DMS53 treated with DMSO at 0.1 percent for 48 hours (cell line): ENCODE results near the gene ARRDC2.
"Not testable (repeated sequence)": the region's sequence is repeated elsewhere in the genome, so short reads cannot be mapped to it uniquely, and the experiment has no call there.

ENCODE experiments used
- DNase-seq: peaks from one replicate; lab custom pipeline; 2025; ENCODE audit not compliant: unreplicated experiment; lab: John Stamatoyannopoulos, UW

The ARRDC2 gene

DNA sequence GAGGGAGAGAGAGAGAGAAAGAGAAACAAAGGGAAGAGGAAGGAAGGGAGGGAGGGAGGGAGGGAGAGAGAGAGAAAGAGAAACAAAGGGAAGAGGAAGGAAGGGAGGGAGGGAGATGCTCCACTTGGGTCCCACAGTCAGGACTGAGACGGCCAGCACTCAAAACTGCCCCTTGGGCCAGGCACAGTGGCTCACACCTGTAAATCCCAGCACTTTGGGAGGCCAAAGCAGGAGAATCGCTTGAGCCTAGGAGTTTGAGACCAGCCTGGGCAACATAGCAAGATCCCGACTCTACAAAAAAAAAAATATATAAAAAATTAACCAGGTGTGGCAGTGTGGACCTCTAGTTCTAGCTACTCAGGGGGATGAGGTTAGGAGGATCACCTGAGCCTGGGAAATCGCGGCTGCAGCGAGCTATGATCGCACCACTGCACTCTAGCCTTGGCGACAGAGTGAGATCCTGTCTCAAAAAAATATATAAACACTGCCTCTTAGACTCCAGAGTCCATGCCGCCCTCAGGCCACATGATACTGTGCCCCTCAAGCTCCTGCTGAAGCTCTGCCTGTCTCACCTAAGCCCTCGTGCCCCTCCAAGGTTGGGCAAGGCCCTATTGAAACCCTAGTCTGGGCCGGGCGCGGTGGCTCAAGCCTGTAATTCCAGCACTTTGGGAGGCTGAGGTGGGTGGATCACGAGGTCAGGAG is 8.4 kb downstream of the ARRDC2 start:
- no peak for DNase-seq

DNA sequence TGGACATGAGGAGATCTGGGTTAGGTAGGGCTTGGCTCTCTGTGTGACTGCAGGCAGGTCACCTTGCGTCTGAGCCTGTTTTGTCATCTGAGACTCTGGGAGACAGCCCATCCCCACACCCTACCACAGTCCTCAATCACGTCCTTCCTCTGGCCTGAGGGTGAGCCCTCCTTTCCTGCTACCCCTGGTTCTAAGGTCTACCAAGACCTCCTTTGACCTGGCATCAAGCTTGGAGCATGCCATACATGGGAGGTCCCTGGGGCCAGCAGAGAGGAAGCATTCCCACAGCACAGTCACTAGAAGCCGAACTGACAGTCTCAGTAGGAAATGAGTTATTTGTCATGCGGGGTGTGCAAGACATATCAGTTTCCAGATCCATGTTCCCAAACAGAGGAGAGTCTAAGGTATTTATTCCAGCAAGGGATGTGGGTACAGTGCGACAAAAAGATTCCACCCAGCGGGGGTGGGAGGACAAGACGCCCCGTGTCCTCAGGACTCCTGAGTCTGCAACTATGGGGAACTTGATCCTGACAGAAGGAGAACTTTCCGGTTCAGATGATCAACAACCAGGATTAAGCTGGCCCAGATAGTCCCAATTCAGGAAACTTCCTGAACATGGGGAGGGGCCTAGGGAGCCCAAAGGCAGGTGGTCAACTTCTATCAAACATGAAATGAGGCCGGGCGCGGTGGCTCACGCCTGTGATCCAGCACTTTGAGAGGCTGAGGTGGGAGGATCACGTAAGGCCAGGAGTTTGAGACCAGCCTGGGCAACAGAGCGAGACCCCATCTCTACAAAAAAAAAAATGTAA is 9.5 kb downstream of the ARRDC2 start:
- no peak for DNase-seq

DNA sequence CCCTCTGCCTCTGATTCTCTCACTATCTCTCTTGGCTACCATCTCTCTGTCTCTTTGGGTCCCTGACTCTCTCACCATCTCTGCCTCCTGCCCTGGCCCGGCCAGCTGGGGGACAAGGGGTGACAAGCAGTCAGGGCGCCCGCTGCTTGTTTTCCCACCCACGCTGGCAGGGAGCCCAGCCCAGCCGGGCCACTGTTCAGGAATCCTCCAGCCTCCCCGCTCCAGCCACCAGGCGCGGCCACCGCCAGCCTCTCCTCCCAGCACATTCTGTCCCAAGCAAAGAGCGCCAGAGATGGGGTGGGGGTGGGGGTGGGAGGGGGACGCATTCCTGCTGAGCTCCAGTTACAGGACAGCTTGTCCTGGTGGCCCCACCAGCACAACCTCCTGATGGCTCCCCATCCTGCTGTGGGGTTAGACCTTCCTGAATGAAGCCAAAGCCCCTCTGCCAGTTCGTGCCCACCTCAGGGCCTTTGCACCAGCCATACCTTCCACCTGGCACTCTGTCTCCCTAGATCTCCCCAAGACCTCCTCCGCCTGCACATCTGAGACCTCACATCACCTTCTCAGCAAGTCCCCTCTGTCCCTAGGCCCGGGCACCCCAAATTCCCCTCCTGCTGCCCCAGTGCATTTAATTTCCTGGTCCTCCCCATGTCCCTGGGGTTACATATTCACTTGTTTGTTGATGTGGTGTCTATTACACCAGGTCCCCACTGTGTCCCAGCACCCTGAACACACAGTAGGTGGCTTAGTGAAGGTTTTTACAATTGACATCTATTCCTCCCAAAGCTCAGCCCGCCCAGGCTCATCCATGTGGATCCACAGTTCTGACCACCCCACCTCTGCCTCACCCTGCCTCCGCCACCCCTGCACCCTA is 12.5 kb downstream of the ARRDC2 start:
- no peak for DNase-seq

DNA sequence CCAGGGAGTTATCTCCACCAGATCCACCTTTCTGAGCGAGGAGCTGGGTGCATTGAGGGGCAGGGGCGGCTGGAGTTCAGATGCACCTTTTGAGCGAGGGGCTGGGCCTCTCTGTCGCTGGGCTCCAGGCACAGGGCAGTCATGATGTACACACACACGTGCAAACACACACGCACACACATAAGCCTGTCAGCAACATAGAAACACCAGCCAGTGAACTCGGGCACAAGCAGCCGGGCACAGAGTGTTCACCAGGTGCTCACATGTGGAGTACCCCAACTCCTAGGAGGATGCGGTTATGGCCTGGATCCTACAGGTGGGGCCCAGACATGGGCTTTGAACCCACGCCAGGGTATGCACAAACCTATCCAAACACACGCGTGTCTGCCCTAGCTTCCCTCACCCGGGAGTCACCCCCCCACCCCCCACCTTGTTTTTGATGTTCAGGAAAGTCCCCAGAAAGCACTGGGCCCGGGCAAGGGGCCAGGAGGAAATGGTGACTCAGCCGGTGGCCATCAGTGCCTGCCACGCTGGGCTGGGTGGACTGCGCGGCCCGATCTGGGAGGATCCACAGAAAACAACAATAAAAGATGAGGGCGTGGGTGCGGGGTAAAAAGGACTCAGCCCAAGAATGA is 13.3 kb downstream of the ARRDC2 start:
- DNase-seq: peak; percentile 43

DNA sequence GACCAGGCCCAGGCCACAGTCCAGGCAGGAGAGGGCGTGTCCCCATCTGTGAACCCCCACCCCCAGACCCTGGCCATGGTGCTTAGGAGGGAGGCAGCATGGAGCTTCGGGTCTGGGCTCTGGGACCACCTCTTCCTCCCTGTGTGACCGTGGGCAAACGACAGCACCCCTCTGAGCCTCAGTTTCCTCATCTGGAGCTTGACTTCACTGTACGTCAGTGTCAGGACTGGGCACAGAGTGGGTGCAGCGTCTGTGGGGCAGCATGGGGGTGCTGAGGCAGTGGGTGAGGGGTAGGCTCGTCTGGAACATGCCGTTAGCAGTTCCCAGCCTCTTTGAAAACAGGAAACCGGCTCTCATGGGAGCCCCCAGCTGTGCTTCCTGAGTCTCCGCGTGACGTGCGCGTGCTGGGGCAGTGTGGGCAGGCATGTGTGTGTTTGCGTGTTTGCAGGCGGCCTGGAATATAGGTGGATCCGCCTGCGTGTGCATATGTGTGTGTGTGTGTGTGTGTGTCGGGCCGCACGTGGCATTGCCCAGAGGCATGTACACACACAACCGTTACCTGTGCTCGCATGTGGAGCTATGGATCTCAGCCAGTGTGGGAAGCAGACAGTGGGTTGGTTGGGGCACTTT is 15.8 kb downstream of the ARRDC2 start:
- DNase-seq: no peak

DNA sequence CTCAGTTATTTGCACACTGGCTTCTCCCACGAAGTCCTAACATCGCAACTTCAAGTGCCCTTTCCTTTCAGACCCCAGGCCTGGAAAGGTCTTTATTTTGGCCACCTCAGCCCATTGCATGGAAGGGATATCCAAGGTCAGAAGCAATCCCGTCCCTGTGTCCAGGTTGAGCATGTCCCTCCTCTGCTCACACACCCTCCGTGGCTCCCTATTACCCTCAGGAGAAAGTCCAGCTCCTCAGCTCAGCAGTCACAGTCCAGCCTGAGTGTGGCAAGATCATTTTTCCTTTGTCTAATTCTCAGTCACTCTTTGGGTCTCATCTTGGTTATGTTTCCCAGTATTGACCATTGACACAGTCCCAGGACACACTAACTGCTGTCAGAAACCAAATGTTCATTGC is 19.2 kb downstream of the ARRDC2 start:
- no peak for DNase-seq

DNA sequence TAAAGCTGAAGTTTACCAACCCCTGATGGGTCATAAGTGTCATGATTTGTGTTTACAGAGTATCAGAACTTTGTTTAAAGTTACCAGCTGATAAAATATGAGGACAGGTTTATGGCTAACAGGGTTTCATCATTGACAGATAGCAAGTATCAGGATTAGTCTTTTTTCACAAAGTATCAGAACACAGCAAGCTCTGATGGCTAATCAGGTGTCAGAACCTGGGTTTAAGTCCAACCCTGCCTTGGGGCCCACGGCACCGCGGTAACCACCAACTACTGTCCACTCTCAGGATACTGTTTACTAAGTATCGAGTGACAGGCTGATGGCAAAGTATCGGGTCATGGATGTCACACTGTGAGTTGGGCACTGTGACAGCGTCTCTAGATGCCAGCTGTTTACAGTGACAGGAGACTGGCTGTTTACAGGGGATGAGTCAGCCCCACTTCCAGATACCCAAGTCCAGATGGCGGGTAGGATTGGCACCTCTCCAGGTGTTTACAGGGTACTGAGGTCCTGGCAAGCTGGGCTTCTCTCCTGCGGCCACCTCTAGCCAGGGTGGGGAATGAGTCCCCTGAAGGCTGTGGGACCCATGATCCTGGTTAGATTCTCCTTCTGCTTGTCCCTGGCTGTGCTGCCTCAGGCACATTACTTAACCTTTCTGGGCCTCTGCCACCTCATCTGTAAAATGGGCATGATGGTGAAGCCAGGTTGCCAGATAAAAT is 21.8 kb downstream of the ARRDC2 start:
- peak; percentile 93 for DNase-seq

DNA sequence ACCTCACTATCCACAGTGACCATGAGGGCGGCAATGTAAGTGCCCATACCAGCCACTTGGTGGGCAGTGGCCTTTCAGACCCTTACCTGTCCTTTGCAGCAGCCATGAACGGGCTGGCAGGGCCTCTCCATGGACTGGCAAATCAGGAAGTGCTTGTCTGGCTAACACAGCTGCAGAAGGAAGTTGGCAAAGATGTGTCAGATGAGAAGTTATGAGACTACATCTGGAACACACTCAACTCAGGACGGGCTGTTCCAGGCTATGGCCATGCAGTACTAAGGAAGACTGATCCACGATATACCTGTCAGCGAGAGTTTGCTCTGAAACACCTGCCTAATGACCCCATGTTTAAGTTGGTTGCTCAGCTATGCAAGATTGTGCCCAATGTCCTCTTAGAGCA is 23.4 kb downstream of the ARRDC2 start:
- not testable (repeated sequence) for DNase-seq

DNA sequence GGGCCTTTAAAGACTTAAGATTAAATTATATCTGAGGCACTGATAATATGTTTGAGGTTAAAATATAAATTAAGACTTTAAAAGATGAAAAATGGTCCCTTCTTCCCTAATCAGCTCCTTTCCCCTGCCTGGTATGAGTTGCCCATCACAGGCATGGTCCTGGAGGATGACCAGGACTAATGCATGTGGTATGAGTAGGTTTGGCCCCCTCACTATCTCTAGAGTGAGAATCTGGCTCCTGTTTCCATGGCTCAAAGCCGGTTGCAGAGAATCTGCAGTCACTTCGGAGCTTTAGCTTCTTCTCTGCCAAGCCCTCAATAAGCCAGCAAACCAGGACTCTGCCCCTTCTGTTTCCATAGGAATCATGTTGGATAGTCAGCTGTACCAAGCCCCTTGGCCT is 24.1 kb downstream of the ARRDC2 start:
- DNase-seq: not testable (repeated sequence)

DNA sequence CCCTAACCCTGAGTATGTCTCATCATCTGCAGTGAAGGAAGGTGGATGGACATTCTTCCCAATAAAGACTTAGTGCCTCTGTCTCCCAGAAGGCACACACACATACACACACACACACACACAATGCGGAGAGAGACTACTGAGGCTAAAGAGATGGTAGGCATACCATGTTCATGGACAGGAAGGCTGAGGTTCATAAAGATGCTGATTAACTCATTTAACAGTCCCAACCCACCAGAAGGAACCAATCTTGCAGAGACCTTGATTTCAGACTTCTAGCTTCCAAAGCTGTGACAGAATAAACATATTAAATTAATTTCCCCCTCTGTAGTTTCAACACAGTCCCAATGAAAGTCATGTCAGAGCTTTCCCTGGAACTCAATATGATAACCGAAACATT is 33.1 kb downstream of the ARRDC2 start:
- no peak for DNase-seq

DNA sequence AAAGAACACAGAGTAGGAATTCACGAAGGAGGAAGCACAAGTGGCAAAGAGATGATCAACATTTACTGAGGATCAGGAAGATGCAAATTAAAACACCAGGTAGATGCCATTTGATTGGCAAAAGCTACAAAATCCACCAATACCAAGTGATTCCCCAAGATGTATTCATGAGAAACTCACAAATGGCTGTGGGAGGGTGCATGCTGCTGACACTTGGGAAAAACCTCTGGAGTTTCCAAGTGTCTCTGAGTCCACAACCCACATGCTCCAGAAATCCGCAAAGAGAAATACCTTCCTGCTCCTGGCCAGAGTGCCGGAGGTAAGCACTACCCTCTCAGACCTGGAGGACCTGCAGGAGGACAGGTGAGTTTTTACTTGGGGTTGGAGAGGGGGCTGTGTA is 35.7 kb downstream of the ARRDC2 start:
- no peak for DNase-seq

DNA sequence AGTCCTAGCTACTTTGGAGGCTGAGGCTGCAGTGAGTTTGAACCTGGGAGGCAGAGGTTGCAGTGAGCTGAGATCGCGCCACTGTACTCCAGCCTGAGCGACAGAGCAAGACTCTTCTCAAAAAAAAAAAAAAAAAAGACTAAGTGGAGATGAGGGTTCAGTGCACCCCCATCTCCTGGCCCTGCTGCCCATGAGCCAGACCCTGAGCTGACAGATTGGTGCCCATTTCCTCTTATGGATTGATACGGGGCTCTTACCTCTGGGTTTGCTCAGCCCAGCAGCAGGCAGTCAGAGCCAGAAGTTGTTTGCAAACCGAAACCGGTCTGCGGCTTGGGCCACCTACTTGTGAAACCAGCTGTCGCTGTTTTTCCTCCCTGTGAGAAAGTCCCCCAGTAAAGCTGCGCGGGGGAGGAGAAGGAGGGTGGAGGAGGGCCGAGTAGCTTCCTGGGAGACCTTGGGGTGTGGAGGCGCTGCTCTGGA is 36.9 kb downstream of the ARRDC2 start:
- peak; percentile 90 for DNase-seq

DNA sequence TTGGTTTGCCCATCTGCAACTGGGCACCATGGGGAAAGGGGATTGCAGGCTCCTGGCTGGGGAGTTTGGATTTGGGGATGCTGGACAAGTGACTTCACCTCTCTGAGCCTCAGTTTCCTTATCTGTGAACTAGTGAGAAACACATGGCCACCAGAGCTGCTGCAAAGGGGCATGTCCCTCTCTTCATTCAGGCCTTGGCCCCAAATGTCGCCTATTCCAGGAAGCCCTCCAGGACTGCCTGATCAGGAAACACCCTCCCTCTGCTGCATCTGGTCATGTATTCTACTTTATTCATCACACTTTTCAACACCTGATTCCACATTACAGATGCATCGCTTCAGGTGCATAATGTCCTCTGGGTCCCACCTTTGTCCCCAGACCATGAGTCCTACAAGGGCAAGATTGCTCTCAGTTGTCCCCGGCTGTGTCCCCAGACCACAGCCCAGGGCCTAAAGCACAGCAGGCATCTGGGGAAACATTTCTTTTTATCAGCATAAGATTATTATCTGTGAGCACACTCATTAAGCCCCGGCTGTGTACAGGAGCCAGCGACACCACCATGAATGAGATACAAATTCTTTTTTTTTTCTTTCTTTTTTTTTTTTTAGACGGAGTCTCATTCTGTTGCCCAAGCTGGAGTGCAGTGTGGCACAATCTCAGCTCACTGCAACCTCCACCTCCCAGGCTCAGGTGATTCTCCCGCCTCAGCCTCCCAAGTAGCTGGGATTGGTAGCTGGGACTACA is 37.5 kb downstream of the ARRDC2 start:
- no peak for DNase-seq

DNA sequence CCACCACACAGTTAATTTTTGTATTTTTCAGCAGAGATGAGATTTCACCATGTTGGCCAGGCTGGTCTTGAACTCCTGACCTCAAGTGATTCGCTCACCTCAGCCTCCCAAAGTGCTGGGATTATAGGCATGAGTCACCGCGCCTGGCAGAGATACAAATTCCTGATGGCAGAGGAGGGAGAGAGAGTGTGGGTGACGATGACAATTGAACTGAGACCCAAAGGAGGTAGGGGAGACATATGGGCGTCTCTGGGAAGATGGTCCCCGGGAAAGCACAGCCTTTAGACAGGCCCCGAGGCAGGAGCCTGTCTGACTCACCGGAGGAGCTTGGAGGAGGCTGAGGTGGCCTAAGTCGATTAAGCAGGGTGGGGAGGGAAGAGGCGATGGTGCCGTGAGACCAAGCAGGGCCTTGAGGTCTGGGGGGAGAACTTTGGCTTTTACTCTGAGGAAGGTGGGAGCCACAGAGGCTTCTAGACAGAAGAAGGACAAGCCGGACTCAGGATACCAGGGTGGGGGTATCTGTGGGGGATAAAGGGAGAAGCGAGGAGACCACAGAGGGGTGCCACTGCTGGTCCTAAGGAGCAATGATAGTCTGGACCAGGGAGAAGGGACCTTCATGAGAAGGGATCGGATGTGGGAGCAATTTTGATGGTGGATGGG is 38.2 kb downstream of the ARRDC2 start:
- DNase-seq: no peak

DNA sequence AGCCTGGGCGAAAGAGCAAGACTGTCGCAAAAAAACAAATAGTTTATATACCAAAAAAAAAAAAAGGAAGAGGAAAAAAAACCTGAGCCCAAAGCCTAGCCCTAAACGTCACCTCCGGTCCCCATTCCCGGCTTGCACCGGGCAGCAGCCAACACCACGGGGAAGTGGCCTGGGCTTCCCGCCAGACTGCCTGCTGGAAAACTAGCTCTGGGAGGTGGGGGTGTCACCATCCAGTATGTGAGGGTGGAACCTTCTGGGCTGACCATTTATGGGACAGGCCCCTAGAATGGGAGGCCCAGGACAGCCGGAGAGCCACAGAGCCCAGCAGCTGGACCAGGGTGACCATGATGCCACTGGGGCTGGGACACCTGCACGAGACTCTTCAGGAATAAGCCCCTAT is 41.4 kb downstream of the ARRDC2 start:
- DNase-seq: no peak

DNA sequence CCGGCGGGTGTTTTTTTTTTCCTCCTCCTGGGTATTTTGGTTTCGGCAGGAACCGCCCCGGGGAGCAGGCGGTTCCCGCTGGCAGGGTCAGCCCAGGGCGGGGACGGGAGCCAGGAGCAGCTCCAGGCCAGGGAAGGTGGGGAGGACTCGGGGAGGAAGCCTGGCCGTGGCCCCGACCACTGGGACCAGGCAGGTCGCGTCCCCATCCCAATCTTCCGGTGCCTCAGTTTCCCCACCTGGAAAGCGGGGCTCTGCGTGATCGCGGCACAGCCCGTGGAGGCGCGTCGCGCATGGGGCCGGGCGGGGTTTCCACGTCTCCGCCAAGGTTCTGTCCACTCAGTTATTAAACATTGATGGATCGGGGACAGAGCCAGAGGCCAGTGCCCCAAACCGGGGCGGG is 43.9 kb downstream of the ARRDC2 start:
- DNase-seq: no peak

DNA sequence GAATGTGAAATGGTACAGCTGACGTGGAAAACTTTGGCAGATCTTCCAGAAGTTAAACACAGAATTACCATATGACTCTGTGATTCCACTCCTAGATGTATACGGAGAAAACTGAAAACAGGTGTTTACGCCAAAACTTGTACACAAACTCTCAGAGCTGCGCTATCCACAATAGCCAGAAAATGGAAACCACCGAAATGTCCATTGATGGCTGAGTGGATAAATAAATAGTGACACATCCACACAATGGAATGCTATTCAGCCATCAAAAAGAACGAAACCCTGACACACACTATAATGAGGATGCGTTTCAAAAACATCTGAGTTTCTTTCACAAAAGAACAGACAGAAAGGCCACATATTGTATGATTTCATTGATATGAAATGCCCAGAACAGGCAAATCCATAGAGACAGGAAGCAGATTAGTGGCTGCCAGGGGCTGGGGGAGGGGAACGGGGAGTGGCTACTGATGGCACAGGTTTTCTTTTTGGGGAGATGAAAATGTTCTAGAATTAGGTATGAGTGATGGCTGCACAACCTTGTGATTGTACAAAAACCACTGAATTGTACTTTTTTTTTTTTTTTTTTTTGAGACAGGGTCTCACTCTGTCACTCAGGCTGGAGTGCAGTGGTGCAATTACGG is 45.7 kb downstream of the ARRDC2 start:
- no peak for DNase-seq

DNA sequence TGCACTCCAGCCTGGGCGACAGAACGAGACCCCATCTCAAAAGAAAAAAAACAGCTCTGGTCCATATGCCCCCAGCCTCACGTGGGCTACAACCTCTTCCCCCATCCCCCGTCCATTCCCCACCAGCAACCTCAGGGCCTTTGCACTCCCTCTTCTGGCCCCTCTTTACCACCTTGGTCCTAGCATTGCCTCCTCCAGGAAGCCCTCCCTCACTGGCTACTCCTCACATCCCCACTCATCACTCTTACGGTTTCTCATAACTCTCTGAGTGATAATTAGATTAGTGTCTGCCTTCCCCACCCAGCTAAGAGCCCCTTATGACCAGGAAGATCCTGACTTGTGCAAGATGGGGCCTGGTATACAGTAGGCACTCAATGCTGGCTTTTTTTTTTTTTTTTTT is 48.0 kb downstream of the ARRDC2 start:
- no peak for DNase-seq
